Left ventricle myocardium inferior (tissue), 1 donor: Measurements from ENCODE around the gene SLC35A2. TPM values are rescaled to one million over a fixed set of nuclear protein-coding genes. Genes with fewer than 3 reads are reported as not detected.

Experiments used
- DNase-seq: peaks from one replicate; pipeline ENCODE4 v3.0.0-alpha.2; 2020
- H3K27ac ChIP-seq: fragments of 200-600 bp; replicated peaks from 2 replicates; pipeline ENCODE4 v1.8.0; 2021
- H3K27me3 ChIP-seq: fragments of 200-600 bp; 2 replicates; pipeline ENCODE4 v1.8.0; 2021; ENCODE audit warnings: low read depth
- H3K36me3 ChIP-seq: fragments of 200-600 bp; 2 replicates; pipeline ENCODE4 v1.8.0; 2021
- H3K4me1 ChIP-seq: fragments of 200-600 bp; 2 replicates; pipeline ENCODE4 v1.8.0; 2021
- H3K4me3 ChIP-seq: fragments of 200-600 bp; 2 replicates; pipeline ENCODE4 v1.8.0; 2021; ENCODE audit warnings: mild to moderate bottlenecking, moderate library complexity
- H3K9me3 ChIP-seq: fragments of 200-600 bp; replicated peaks from 2 replicates; pipeline ENCODE4 v1.8.0; 2021
- CTCF ChIP-seq: fragments of 200-600 bp; IDR thresholded peaks from 2 replicates; pipeline ENCODE4 v1.8.0; 2021; ENCODE audit warnings: antibody characterized with exemption, mild to moderate bottlenecking, borderline replicate concordance
- intact Hi-C: fragments of 100-400 bp; cut with micrococcal nuclease; formaldehyde crosslinking; loops from one replicate; pipeline ENCODE4 v1.11.0; 2022
- total RNA-seq: library from RNA; stranded (reverse); fragmentation: NEBNext Ultra II Directional; extraction: Animal tissue kit (Norgen Biotek cat#: 25700); gene quantifications from one replicate; pipeline ENCODE4 v1.2.1, GENCODE V29; 2021
- donor health status: DM: no; HTN: yes; CAD: no; lungs with severe emphysema.

Gene SLC35A2
- total RNA-seq, 1 donor from 2014 or later, result 10.4 TPM

- Histone ChIP-seq H3K27ac (peak overlapping the region; percentile 96), H3K36me3 (no peaks in the 10 kb centered on the region), H3K9me3 (no peaks in the 10 kb centered on the region), H3K4me1 (peaks cover 56% of the 10 kb centered on the region), H3K4me3 (peak overlapping the region; percentile 76), H3K27me3 (no peaks in the 10 kb centered on the region)
- intact Hi-C loops, result no loop called here
- no peak for TF ChIP-seq CTCF
- DNase-seq, result no peak
Measured at GRCh38 chrX:48956728-48957414, 45.4 kb upstream of the SLC35A2 start.

DNA sequence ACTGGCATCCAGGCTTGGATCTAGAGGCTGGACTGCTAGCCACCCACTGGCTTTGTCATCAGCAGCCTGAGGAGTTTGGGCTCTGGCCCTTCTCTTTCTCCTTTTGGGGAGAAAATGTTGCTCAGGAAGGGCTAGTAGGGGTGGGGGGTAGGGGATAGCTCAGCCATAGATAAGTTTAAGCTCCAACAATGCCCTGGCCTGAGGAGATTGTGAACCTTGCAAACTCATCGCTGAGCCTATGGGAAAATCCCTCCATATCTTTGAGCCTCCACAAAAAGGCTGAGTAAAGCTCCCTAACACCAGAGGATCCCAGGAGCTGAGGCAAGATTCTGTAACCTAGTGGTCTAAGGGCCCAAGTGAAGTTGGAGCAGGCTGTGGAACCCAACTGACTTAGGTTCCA lies 37.1 kb upstream of the SLC35A2 start:
- Histone ChIP-seq H3K36me3 (no peaks in the 10 kb centered on the region), H3K4me3 (no peak overlapping the region), H3K27ac (no peak overlapping the region), H3K4me1 (peaks cover 25% of the 10 kb centered on the region), H3K9me3 (no peaks in the 10 kb centered on the region), H3K27me3 (no peaks in the 10 kb centered on the region)
- intact Hi-C loops, result no loop called here
- DNase-seq, result no peak
- TF ChIP-seq CTCF, result no peak

GRCh38 chrX:48945517-48946348 lies 34.3 kb upstream of the SLC35A2 start:
- peak; percentile 22 for DNase-seq
- H3K9me3 ChIP-seq, result no peaks in the 10 kb centered on the region
- intact Hi-C loops, result no loop called here
- H3K36me3 ChIP-seq, result no peaks in the 10 kb centered on the region
- H3K27ac ChIP-seq, result no peak overlapping the region
- peak; percentile 71 for TF ChIP-seq CTCF
- peaks cover 20% of the 10 kb centered on the region for H3K4me1 ChIP-seq
- H3K4me3 ChIP-seq, result no peak overlapping the region
- H3K27me3 ChIP-seq, result no peaks in the 10 kb centered on the region

GRCh38 chrX:48942895-48943294 lies 31.4 kb upstream of the SLC35A2 start:
- Histone ChIP-seq H3K4me3 (no peak overlapping the region), H3K27me3 (no peaks in the 10 kb centered on the region), H3K27ac (no peak overlapping the region), H3K9me3 (no peaks in the 10 kb centered on the region), H3K4me1 (peaks cover 40% of the 10 kb centered on the region), H3K36me3 (no peaks in the 10 kb centered on the region)
- no peak for DNase-seq
- no peak for TF ChIP-seq CTCF
- intact Hi-C loops, result no loop called here

GRCh38 chrX:48940404-48940955 lies 29.0 kb upstream of the SLC35A2 start:
- intact Hi-C loops, result no loop called here
- Histone ChIP-seq H3K9me3 (no peaks in the 10 kb centered on the region), H3K4me3 (no peak overlapping the region), H3K27me3 (no peaks in the 10 kb centered on the region), H3K4me1 (peaks cover 43% of the 10 kb centered on the region), H3K36me3 (no peaks in the 10 kb centered on the region), H3K27ac (no peak overlapping the region)
- TF ChIP-seq CTCF, result no peak
- no peak for DNase-seq
